ENCODE data around the gene CUL7.

DNA sequence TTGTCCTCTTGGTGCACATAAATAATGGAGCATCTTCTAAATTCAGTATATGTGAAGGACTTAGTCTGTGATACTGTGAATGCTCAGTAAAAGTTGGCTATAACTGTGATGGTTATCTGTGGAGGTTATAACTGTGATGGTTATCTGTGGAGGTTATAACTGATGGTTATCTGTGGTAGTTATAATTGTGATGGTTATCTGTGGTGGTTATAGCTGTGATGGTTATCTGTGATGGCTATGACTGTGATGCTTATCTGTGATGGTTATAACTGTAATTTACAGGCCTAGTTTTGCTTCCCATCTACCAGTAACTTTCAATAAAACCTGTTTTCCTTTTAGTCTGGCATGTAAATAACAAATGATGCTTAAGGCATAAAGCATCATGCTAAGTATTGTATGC lies 39.0 kb upstream of the CUL7 start:
- no peak for TF ChIP-seq EP300 (IDR thresholded peaks at IDR 0.05)
- no peak for TF ChIP-seq POLR2A (IDR thresholded peaks at IDR 0.05)
- TF ChIP-seq, protein P1, sequence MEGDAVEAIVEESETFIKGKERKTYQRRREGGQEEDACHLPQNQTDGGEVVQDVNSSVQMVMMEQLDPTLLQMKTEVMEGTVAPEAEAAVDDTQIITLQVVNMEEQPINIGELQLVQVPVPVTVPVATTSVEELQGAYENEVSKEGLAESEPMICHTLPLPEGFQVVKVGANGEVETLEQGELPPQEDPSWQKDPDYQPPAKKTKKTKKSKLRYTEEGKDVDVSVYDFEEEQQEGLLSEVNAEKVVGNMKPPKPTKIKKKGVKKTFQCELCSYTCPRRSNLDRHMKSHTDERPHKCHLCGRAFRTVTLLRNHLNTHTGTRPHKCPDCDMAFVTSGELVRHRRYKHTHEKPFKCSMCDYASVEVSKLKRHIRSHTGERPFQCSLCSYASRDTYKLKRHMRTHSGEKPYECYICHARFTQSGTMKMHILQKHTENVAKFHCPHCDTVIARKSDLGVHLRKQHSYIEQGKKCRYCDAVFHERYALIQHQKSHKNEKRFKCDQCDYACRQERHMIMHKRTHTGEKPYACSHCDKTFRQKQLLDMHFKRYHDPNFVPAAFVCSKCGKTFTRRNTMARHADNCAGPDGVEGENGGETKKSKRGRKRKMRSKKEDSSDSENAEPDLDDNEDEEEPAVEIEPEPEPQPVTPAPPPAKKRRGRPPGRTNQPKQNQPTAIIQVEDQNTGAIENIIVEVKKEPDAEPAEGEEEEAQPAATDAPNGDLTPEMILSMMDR (IDR thresholded peaks at IDR 0.05), result no peak
- no peak for TF ChIP-seq POLR2AphosphoS5 (IDR thresholded peaks at IDR 0.05)
